HepG2 (cell line): ENCODE results near the gene FBXL2. TPM values are rescaled to one million over a fixed set of nuclear protein-coding genes. Genes with fewer than 3 reads are reported as not detected.

Source experiments
- BHLHE40 ChIP-seq: IDR thresholded peaks from 2 replicates; pipeline ENCODE4 v1.6.1; 2011; ENCODE audit warnings: low read length, improper control_type of control experiment
- E2F5 ChIP-seq: sonication (generic); formaldehyde crosslinking; conservative IDR thresholded peaks from 2 replicates; pipeline ENCODE4 v1.4.0; 2020; ENCODE audit warnings: missing genetic modification reagents
- EED ChIP-seq: sonication (generic); formaldehyde crosslinking; IDR thresholded peaks from 2 replicates; pipeline ENCODE4 v1.5.0; 2020; ENCODE audit warnings: mild to moderate bottlenecking, missing genetic modification reagents
- HNRNPH1 ChIP-seq: fragments of 200-400 bp; formaldehyde crosslinking; optimal IDR thresholded peaks from 2 replicates; pipeline ENCODE3; 2017; ENCODE audit warnings: mild to moderate bottlenecking, low read depth, low read length
- MXD3 ChIP-seq: IDR thresholded peaks from 2 replicates; pipeline ENCODE4 v1.6.1; 2016; ENCODE audit warnings: mild to moderate bottlenecking, missing biosample characterization, missing genetic modification reagents
- MYNN ChIP-seq: sonication (generic); formaldehyde crosslinking; IDR thresholded peaks from 2 replicates; pipeline ENCODE4 v1.4.0; 2020; ENCODE audit warnings: mild to moderate bottlenecking, low read depth, missing genetic modification reagents
- ONECUT2 ChIP-seq: sonication (generic); formaldehyde crosslinking; IDR thresholded peaks from 2 replicates; pipeline ENCODE4 v1.4.0; 2020; ENCODE audit warnings: missing genetic modification reagents
- RERE ChIP-seq: IDR thresholded peaks from 2 replicates; pipeline ENCODE4 v1.6.1; 2016; ENCODE audit warnings: low read depth, missing genetic modification reagents, missing compliant biosample characterization
- SAFB2 ChIP-seq: sonication (generic); formaldehyde crosslinking; IDR thresholded peaks from 2 replicates; pipeline ENCODE4 v1.5.1; 2020; ENCODE audit warnings: missing genetic modification reagents, low read depth, mild to moderate bottlenecking, borderline replicate concordance
- TARDBP ChIP-seq: sonication (generic); formaldehyde crosslinking; IDR thresholded peaks from 2 replicates; pipeline ENCODE4 v1.8.0; 2022; ENCODE audit warnings: mild to moderate bottlenecking, missing genetic modification reagents
- TFE3 ChIP-seq: IDR thresholded peaks from 2 replicates; pipeline ENCODE4 v1.6.1; 2016
- THAP11 ChIP-seq: IDR thresholded peaks from 2 replicates; pipeline ENCODE4 v1.6.1; 2016; ENCODE audit warnings: missing biosample characterization, missing genetic modification reagents
- YY1 ChIP-seq: IDR thresholded peaks from 2 replicates; pipeline ENCODE4 v1.6.1; 2011; ENCODE audit warnings: low read length, low read depth, moderate library complexity, mild to moderate bottlenecking; ENCODE audit not compliant: insufficient read depth, insufficient replicate concordance
- ZBTB2 ChIP-seq: sonication (generic); formaldehyde crosslinking; IDR thresholded peaks from 2 replicates; pipeline ENCODE4 v1.8.0; 2022; ENCODE audit warnings: low read depth, missing genetic modification reagents
- ZFX ChIP-seq: sonication (generic); formaldehyde crosslinking; IDR thresholded peaks from 2 replicates; pipeline ENCODE4 v1.4.0; 2020; ENCODE audit warnings: mild to moderate bottlenecking, low read depth, missing genetic modification reagents, moderate library complexity
- ZKSCAN5 ChIP-seq: sonication (generic); formaldehyde crosslinking; IDR thresholded peaks from 2 replicates; pipeline ENCODE4 v1.5.1; 2020; ENCODE audit warnings: mild to moderate bottlenecking, missing genetic modification reagents
- ZNF282 ChIP-seq: fragments of 450-650 bp; IDR thresholded peaks from 2 replicates; pipeline ENCODE4 v1.6.1; 2018; ENCODE audit not compliant: partially characterized antibody
- ZNF337 ChIP-seq: sonication (generic); formaldehyde crosslinking; IDR thresholded peaks from 2 replicates; pipeline ENCODE4 v1.5.1; 2020; ENCODE audit warnings: missing genetic modification reagents, low read depth, mild to moderate bottlenecking, borderline replicate concordance
- ZNF569 ChIP-seq: sonication (generic); formaldehyde crosslinking; IDR thresholded peaks from 2 replicates; pipeline ENCODE4 v1.5.0; 2020; ENCODE audit warnings: mild to moderate bottlenecking, missing genetic modification reagents, moderate library complexity, borderline replicate concordance
- ZNF850 ChIP-seq: sonication (generic); formaldehyde crosslinking; conservative IDR thresholded peaks from 2 replicates; pipeline ENCODE4 v1.9.0; 2021; ENCODE audit warnings: mild to moderate bottlenecking, missing genetic modification reagents
- ZSCAN31 ChIP-seq: sonication (generic); formaldehyde crosslinking; IDR thresholded peaks from 2 replicates; pipeline ENCODE4 v1.5.0; 2020; ENCODE audit warnings: low read depth, mild to moderate bottlenecking, missing genetic modification reagents
- polyA plus RNA-seq, 8 experiments: library from polyadenylated mRNA; depleted of rRNA in 3 of 8; stranded (reverse) in 7 of 8; unstranded in 1 of 8; fragments of >200 nt; fragmentation: Illumina TruSeq in 4 of 8; extraction: Trizol in 4 of 8; gene quantifications; 2 replicates each; pipeline versions ENCODE4 v1.2.1 to v1.2.3, GENCODE V29; 2011 to 2016; ENCODE audit warnings: low read depth in 4 of 8, missing spikeins in 1 of 8, mixed read lengths in 1 of 8; ENCODE audit not compliant: insufficient read depth in 1 of 8
- total RNA-seq, 5 experiments: library from RNA; depleted of rRNA; stranded (reverse); fragments of >200 nt; fragmentation: Illumina TruSeq; extraction: Trizol; gene quantifications; 2 replicates each; pipeline ENCODE4 v1.2.3, GENCODE V29; 2016; ENCODE audit warnings: low read depth in 1 of 5

The FBXL2 gene
- total and polyA plus RNA-seq, 2 of the 13 experiments (the other 11 are each of a cell fraction or from before 2014, with no cell fraction given) = 1.8 to 5.0 TPM

GRCh38 chr3:33277193-33277882, at the start of gene FBXL2 (continued):
- TF ChIP-seq MXD3 (CRISPR knock-in tag) (peak; percentile 63; the same call in 1 of the 2 replicates), ZBTB2 (CRISPR knock-in tag) (no peak), HNRNPH1 (no peak), BHLHE40 (no peak), ZNF282 (no peak), E2F5 (CRISPR knock-in tag) (no peak), SAFB2 (CRISPR knock-in tag) (no peak), ZSCAN31 (CRISPR knock-in tag) (no peak), ZNF569 (no peak), THAP11 (CRISPR knock-in tag) (no peak), TARDBP (no peak), ZNF337 (no peak), EED (CRISPR knock-in tag) (no peak), ZFX (CRISPR knock-in tag) (peak; percentile 70), ZNF850 (CRISPR knock-in tag) (no peak), TFE3 (CRISPR knock-in tag) (peak; percentile 67; the same call in 1 of the 2 replicates), RERE (CRISPR knock-in tag) (no peak), ZKSCAN5 (CRISPR knock-in tag) (no peak), YY1 (no peak), ONECUT2 (CRISPR knock-in tag) (no peak), MYNN (no peak)
